HepG2 (cell line): Measurements from ENCODE around the gene CDKN1C. TPM values are rescaled to one million over a fixed set of nuclear protein-coding genes. Genes with fewer than 3 reads are reported as not detected.

ENCODE experiments used
- ELF1 ChIP-seq: sonication (generic); formaldehyde crosslinking; IDR thresholded peaks from 2 replicates; pipeline ENCODE4 v1.4.0; 2020; ENCODE audit warnings: missing genetic modification reagents
- HNRNPLL ChIP-seq: fragments of 200-400 bp; formaldehyde crosslinking; IDR thresholded peaks from 2 replicates; pipeline ENCODE4 v1.6.1; 2017; ENCODE audit warnings: mild to moderate bottlenecking, low read depth, low read length; ENCODE audit not compliant: poor library complexity, severe bottlenecking
- HOXA3 ChIP-seq: sonication (generic); formaldehyde crosslinking; IDR thresholded peaks from 2 replicates; pipeline ENCODE4 v1.5.0; 2020; ENCODE audit warnings: missing genetic modification reagents
- MEIS1 ChIP-seq: sonication (generic); formaldehyde crosslinking; IDR thresholded peaks from 2 replicates; pipeline ENCODE4 v1.9.0; 2021; ENCODE audit warnings: mild to moderate bottlenecking, missing genetic modification reagents, moderate library complexity, borderline replicate concordance
- TBX2 ChIP-seq: sonication (generic); formaldehyde crosslinking; IDR thresholded peaks from 2 replicates; pipeline ENCODE4 v1.5.0; 2020; ENCODE audit warnings: missing genetic modification reagents, mild to moderate bottlenecking, borderline replicate concordance
- ZFYVE20 ChIP-seq: sonication (generic); formaldehyde crosslinking; IDR thresholded peaks from 2 replicates; pipeline ENCODE4 v1.8.0; 2023; ENCODE audit warnings: low read depth, mild to moderate bottlenecking, moderate library complexity, missing genetic modification reagents, borderline replicate concordance
- ZNF33B ChIP-seq: sonication (generic); formaldehyde crosslinking; IDR thresholded peaks from 2 replicates; pipeline ENCODE4 v1.5.1; 2020; ENCODE audit warnings: mild to moderate bottlenecking, missing genetic modification reagents
- ZNF589 ChIP-seq: sonication (generic); formaldehyde crosslinking; conservative IDR thresholded peaks from 2 replicates; pipeline ENCODE4 v1.8.0; 2022; ENCODE audit warnings: mild to moderate bottlenecking, moderate library complexity, missing genetic modification reagents
- ZNF614 ChIP-seq: IDR thresholded peaks from 2 replicates; pipeline ENCODE4 v1.6.1; 2018; ENCODE audit warnings: missing biosample characterization, missing genetic modification reagents, inconsistent platforms, borderline replicate concordance
- ZNF616 ChIP-seq: sonication (generic); formaldehyde crosslinking; IDR thresholded peaks from 2 replicates; pipeline ENCODE4 v1.5.0; 2020; ENCODE audit warnings: low read depth, mild to moderate bottlenecking, missing genetic modification reagents
- ZNF703 ChIP-seq: sonication (generic); formaldehyde crosslinking; IDR thresholded peaks from 2 replicates; pipeline ENCODE4 v1.5.1; 2020; ENCODE audit warnings: missing genetic modification reagents, mild to moderate bottlenecking, moderate library complexity, borderline replicate concordance
- polyA plus RNA-seq, 8 experiments: library from polyadenylated mRNA; depleted of rRNA in 3 of 8; stranded (reverse) in 7 of 8; unstranded in 1 of 8; fragments of >200 nt; fragmentation: Illumina TruSeq in 4 of 8; extraction: Trizol in 4 of 8; gene quantifications; 2 replicates each; pipeline versions ENCODE4 v1.2.1 to v1.2.3, GENCODE V29; 2011 to 2016; ENCODE audit warnings: low read depth in 4 of 8, missing spikeins in 1 of 8, mixed read lengths in 1 of 8; ENCODE audit not compliant: insufficient read depth in 1 of 8
- total RNA-seq, 5 experiments: library from RNA; depleted of rRNA; stranded (reverse); fragments of >200 nt; fragmentation: Illumina TruSeq; extraction: Trizol; gene quantifications; 2 replicates each; pipeline ENCODE4 v1.2.3, GENCODE V29; 2016; ENCODE audit warnings: low read depth in 1 of 5
- TF ChIP-seq, protein P1 (sequence below): sonication (generic); formaldehyde crosslinking; IDR thresholded peaks from 2 replicates; pipeline ENCODE4 v1.4.0; 2020; ENCODE audit warnings: missing genetic modification reagents, borderline replicate concordance
- TF ChIP-seq, protein P2 (sequence below): sonication (generic); formaldehyde crosslinking; IDR thresholded peaks from 2 replicates; pipeline ENCODE4 v1.4.0; 2020; ENCODE audit warnings: missing genetic modification reagents; ENCODE audit errors: not compliant biosample characterization
- TF ChIP-seq, protein P3 (sequence below): sonication (generic); formaldehyde crosslinking; IDR thresholded peaks from 2 replicates; pipeline ENCODE4 v1.5.1; 2020; ENCODE audit warnings: mild to moderate bottlenecking, missing genetic modification reagents
- TF ChIP-seq, protein P4 (sequence below): sonication (generic); formaldehyde crosslinking; IDR thresholded peaks from 2 replicates; pipeline ENCODE4 v1.4.0; 2020; ENCODE audit warnings: mild to moderate bottlenecking, missing genetic modification reagents
- TF ChIP-seq, protein P5 (sequence below): sonication (generic); formaldehyde crosslinking; IDR thresholded peaks from 2 replicates; pipeline ENCODE4 v1.4.0; 2020; ENCODE audit warnings: missing genetic modification reagents

CDKN1C gene
- total and polyA plus RNA-seq, 2 of the 13 experiments (the other 11 are each of a cell fraction or from before 2014, with no cell fraction given) = not detected

DNA sequence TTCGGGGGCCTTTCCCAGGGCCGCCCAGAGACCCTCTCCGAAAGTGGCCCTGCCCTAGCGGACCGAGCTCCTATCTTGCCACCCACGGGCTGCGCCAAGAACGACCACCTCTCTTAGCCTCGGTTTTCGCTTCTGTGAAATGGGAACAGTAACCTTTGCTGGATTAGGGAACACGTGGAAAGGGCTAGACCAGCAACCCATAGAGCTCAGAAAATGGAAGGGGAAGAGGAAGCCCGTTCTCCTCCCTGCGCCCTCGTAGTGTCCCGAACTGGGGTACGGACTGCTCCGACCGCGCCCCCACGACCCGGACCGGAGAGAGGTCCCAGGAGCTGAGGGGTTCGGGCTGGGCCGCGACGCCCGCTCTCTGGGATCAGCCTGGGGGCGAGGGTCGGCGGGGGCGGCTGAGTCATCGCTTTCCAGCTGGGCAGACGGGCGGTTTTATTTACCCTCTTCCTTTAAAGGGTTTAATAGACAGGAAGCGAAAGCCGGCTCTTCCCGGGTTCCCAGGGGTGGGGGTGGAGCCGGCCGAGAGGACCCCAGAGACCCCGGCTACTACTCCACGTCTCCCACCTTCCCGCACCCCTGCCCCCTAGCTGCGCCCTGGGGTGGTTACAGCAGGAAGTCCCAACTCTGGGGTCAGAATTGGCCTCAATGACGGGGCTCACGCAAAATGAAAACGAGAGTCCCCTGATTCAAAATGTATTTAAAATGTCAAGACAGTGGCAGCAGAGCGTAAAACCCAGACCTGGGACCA lies 44.6 kb upstream of the CDKN1C start (continued):
- TF ChIP-seq, protein P1, sequence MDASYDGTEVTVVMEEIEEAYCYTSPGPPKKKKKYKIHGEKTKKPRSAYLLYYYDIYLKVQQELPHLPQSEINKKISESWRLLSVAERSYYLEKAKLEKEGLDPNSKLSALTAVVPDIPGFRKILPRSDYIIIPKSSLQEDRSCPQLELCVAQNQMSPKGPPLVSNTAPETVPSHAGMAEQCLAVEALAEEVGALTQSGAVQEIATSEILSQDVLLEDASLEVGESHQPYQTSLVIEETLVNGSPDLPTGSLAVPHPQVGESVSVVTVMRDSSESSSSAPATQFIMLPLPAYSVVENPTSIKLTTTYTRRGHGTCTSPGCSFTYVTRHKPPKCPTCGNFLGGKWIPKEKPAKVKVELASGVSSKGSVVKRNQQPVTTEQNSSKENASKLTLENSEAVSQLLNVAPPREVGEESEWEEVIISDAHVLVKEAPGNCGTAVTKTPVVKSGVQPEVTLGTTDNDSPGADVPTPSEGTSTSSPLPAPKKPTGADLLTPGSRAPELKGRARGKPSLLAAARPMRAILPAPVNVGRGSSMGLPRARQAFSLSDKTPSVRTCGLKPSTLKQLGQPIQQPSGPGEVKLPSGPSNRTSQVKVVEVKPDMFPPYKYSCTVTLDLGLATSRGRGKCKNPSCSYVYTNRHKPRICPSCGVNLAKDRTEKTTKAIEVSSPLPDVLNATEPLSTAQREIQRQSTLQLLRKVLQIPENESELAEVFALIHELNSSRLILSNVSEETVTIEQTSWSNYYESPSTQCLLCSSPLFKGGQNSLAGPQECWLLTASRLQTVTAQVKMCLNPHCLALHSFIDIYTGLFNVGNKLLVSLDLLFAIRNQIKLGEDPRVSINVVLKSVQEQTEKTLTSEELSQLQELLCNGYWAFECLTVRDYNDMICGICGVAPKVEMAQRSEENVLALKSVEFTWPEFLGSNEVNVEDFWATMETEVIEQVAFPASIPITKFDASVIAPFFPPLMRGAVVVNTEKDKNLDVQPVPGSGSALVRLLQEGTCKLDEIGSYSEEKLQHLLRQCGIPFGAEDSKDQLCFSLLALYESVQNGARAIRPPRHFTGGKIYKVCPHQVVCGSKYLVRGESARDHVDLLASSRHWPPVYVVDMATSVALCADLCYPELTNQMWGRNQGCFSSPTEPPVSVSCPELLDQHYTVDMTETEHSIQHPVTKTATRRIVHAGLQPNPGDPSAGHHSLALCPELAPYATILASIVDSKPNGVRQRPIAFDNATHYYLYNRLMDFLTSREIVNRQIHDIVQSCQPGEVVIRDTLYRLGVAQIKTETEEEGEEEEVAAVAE (CRISPR knock-in tag) = 0 out of 2 replicates have a peak, but pooled peaks have one; percentile 4
- TF ChIP-seq ZNF614 (CRISPR knock-in tag) = no peak
- TF ChIP-seq ELF1 (CRISPR knock-in tag) = no peak
- TF ChIP-seq, protein P2, sequence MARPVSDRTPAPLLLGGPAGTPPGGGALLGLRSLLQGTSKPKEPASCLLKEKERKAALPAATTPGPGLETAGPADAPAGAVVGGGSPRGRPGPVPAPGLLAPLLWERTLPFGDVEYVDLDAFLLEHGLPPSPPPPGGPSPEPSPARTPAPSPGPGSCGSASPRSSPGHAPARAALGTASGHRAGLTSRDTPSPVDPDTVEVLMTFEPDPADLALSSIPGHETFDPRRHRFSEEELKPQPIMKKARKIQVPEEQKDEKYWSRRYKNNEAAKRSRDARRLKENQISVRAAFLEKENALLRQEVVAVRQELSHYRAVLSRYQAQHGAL (CRISPR knock-in tag) = no peak
- no peak for TF ChIP-seq HOXA3 (CRISPR knock-in tag)
- no peak for TF ChIP-seq ZNF616 (CRISPR knock-in tag)
- TF ChIP-seq, protein P3, sequence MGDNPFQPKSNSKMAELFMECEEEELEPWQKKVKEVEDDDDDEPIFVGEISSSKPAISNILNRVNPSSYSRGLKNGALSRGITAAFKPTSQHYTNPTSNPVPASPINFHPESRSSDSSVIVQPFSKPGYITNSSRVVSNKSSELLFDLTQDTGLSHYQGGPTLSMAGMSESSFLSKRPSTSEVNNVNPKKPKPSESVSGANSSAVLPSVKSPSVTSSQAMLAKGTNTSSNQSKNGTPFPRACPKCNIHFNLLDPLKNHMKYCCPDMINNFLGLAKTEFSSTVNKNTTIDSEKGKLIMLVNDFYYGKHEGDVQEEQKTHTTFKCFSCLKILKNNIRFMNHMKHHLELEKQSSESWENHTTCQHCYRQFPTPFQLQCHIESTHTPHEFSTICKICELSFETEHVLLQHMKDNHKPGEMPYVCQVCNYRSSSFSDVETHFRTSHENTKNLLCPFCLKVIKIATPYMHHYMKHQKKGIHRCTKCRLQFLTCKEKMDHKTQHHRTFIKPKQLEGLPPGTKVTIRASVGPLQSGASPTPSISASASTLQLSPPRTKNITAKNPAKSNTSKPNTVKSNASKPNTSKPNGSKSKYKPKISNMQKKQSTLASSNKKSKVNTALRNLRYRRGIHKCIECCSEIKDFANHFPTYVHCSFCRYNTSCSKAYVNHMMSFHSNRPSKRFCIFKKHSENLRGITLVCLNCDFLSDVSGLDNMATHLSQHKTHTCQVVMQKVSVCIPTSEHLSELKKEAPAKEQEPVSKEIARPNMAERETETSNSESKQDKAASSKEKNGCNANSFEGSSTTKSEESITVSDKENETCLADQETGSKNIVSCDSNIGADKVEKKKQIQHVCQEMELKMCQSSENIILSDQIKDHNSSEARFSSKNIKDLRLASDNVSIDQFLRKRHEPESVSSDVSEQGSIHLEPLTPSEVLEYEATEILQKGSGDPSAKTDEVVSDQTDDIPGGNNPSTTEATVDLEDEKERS = no peak
- TF ChIP-seq, protein P4, sequence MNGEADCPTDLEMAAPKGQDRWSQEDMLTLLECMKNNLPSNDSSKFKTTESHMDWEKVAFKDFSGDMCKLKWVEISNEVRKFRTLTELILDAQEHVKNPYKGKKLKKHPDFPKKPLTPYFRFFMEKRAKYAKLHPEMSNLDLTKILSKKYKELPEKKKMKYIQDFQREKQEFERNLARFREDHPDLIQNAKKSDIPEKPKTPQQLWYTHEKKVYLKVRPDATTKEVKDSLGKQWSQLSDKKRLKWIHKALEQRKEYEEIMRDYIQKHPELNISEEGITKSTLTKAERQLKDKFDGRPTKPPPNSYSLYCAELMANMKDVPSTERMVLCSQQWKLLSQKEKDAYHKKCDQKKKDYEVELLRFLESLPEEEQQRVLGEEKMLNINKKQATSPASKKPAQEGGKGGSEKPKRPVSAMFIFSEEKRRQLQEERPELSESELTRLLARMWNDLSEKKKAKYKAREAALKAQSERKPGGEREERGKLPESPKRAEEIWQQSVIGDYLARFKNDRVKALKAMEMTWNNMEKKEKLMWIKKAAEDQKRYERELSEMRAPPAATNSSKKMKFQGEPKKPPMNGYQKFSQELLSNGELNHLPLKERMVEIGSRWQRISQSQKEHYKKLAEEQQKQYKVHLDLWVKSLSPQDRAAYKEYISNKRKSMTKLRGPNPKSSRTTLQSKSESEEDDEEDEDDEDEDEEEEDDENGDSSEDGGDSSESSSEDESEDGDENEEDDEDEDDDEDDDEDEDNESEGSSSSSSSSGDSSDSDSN (CRISPR knock-in tag) = 0 out of 2 replicates have a peak, but pooled peaks have one; percentile 13
- TF ChIP-seq, protein P5, sequence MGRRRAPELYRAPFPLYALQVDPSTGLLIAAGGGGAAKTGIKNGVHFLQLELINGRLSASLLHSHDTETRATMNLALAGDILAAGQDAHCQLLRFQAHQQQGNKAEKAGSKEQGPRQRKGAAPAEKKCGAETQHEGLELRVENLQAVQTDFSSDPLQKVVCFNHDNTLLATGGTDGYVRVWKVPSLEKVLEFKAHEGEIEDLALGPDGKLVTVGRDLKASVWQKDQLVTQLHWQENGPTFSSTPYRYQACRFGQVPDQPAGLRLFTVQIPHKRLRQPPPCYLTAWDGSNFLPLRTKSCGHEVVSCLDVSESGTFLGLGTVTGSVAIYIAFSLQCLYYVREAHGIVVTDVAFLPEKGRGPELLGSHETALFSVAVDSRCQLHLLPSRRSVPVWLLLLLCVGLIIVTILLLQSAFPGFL (CRISPR knock-in tag) = no peak
- TF ChIP-seq MEIS1 (CRISPR knock-in tag) = no peak
- no peak for TF ChIP-seq ZNF703 (CRISPR knock-in tag)
- TF ChIP-seq ZFYVE20 (CRISPR knock-in tag) = no peak
- TF ChIP-seq TBX2 (CRISPR knock-in tag) = 0 out of 2 replicates have a peak, but pooled peaks have one; percentile 0
- TF ChIP-seq ZNF589 (CRISPR knock-in tag) = no peak
- no peak for TF ChIP-seq ZNF33B (CRISPR knock-in tag)
- no peak for TF ChIP-seq HNRNPLL
